ENCODE measurements around the gene NSA2.

NSA2 gene

GRCh38 chr5:74822288-74822687 is 55.2 kb downstream of the NSA2 start:
- DNase-seq = no peak

GRCh38 chr5:74829413-74829812 is 62.4 kb downstream of the NSA2 start:
- no peak for DNase-seq
